Kidney (tissue), 14 donors: ENCODE measurements around the gene PARL. TPM values are rescaled to one million over a fixed set of nuclear protein-coding genes. Genes with fewer than 3 reads are reported as not detected.

Source experiments
- DNase-seq, 5 donors: peaks; one replicate each; pipeline ENCODE4 v3.0.0-alpha.2; 2013 to 2020
- FAIRE-seq: peaks from 2 replicates; lab custom pipeline; 2012; peaks lifted over from hg19 to GRCh38; lab: Jason Lieb, UNC
- H3K27ac ChIP-seq, 2 donors: one replicate each; pipeline ENCODE4 v1.7.0; 2013; ENCODE audit warnings: low read depth in 2 of 2, low read length in 2 of 2, inconsistent platforms in 1 of 2
- H3K27me3 ChIP-seq: one replicate; pipeline ENCODE4 v1.7.1; 2013; ENCODE audit warnings: low read length, inconsistent platforms; ENCODE audit not compliant: control insufficient read depth, insufficient read depth
- H3K36me3 ChIP-seq, 3 donors: one replicate each; pipeline versions ENCODE4 v1.7.0 to v1.7.1; 2013; ENCODE audit warnings: low read length in 3 of 3, control low read depth in 1 of 3, inconsistent platforms in 1 of 3; ENCODE audit not compliant: insufficient read depth in 3 of 3, control insufficient read depth in 2 of 3
- H3K4me1 ChIP-seq, 3 donors: one replicate each; pipeline versions ENCODE4 v1.7.0 to v1.7.1; 2013; ENCODE audit warnings: low read length in 3 of 3, inconsistent platforms in 1 of 3, low read depth in 1 of 3; ENCODE audit not compliant: control insufficient read depth in 2 of 3, insufficient read depth in 2 of 3
- H3K4me3 ChIP-seq, 3 donors: one replicate each; pipeline versions ENCODE4 v1.7.0 to v1.8.1; 2013; ENCODE audit warnings: low read length in 3 of 3, control low read depth in 1 of 3, inconsistent platforms in 1 of 3
- H3K9ac ChIP-seq, 3 donors: one replicate each; pipeline versions ENCODE4 v1.7.0 to v1.7.1; 2013; ENCODE audit warnings: low read length in 3 of 3, control low read depth in 1 of 3, inconsistent platforms in 1 of 3
- H3K9me3 ChIP-seq, 3 donors: one replicate each; pipeline versions ENCODE4 v1.7.0 to v1.7.1; 2013; ENCODE audit warnings: low read length in 3 of 3, control low read depth in 1 of 3, inconsistent platforms in 1 of 3; ENCODE audit not compliant: control insufficient read depth in 2 of 3, insufficient read depth in 1 of 3
- intact Hi-C: fragments of 100-400 bp; cut with DNase I; formaldehyde crosslinking; loops from one replicate; pipeline ENCODE4 v1.11.1; 2022
- polyA plus RNA-seq: library from polyadenylated mRNA; stranded (reverse); fragments of 350-450 nt; fragmentation: Illumina TruSeq; extraction: RNeasy Lipid Tissue Mini Kit (QIAGEN cat#74804); gene quantifications from one replicate; pipeline ENCODE4 v1.2.3, GENCODE V29; 2014; ENCODE audit warnings: low read depth, low replicate concordance; ENCODE audit not compliant: insufficient read depth
- total RNA-seq: library from RNA; stranded (reverse); fragmentation: NEBNext Ultra II Directional; extraction: Animal tissue kit (Norgen Biotek cat#: 25700); gene quantifications from one replicate; pipeline ENCODE4 v1.2.1, GENCODE V29; 2021
- TF ChIP-seq, protein P1 (sequence below): IDR thresholded peaks from 3 replicates; pipeline ENCODE4 v1.5.1; 2012; ENCODE audit warnings: mild to moderate bottlenecking, moderate library complexity, borderline replicate concordance; ENCODE audit not compliant: insufficient read depth; ENCODE audit errors: extremely low read depth
- donor health status: control.
- donor health status: control.
- donor health status: control.
- donor health status: control.
- donor health status: control.
- donor health status: DM: yes; HTN: yes; CAD: no.
- donor health status: Normal renal cell carcinoma (clear cell type).

PARL gene
- total and polyA plus RNA-seq, 2 donors from 2014 or later = 70.2 to 88.8 TPM

GRCh38 chr3:183906234-183906921 lies 21.7 kb upstream of the PARL start:
- Histone ChIP-seq H3K4me3 (no peak overlapping the region), H3K27ac (no peak overlapping the region), H3K27me3 (no peaks in the 10 kb centered on the region), H3K9me3 (no peaks in the 10 kb centered on the region), H3K9ac (no peak overlapping the region), H3K4me1 (no peaks in the 10 kb centered on the region), H3K36me3 (no peaks in the 10 kb centered on the region)
- intact Hi-C loops = no loop called here
- TF ChIP-seq, protein P1, sequence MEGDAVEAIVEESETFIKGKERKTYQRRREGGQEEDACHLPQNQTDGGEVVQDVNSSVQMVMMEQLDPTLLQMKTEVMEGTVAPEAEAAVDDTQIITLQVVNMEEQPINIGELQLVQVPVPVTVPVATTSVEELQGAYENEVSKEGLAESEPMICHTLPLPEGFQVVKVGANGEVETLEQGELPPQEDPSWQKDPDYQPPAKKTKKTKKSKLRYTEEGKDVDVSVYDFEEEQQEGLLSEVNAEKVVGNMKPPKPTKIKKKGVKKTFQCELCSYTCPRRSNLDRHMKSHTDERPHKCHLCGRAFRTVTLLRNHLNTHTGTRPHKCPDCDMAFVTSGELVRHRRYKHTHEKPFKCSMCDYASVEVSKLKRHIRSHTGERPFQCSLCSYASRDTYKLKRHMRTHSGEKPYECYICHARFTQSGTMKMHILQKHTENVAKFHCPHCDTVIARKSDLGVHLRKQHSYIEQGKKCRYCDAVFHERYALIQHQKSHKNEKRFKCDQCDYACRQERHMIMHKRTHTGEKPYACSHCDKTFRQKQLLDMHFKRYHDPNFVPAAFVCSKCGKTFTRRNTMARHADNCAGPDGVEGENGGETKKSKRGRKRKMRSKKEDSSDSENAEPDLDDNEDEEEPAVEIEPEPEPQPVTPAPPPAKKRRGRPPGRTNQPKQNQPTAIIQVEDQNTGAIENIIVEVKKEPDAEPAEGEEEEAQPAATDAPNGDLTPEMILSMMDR = no peak
- no peak for DNase-seq
- FAIRE-seq = no peak

- TF ChIP-seq, protein P1 = no peak
- H3K4me1 ChIP-seq = no peaks in the 10 kb centered on the region
- H3K27ac ChIP-seq = no peak overlapping the region
- no peak for FAIRE-seq
- no peaks in the 10 kb centered on the region for H3K9me3 ChIP-seq
- H3K36me3 ChIP-seq = no peaks in the 10 kb centered on the region
- intact Hi-C loops = no loop called here
- H3K9ac ChIP-seq = no peak overlapping the region
- no peak overlapping the region for H3K4me3 ChIP-seq
- no peak for DNase-seq
- no peaks in the 10 kb centered on the region for H3K27me3 ChIP-seq
Observed at GRCh38 chr3:183904833-183905780, 20.4 kb upstream of the PARL start.

GRCh38 chr3:183898028-183898431 lies 13.3 kb upstream of the PARL start:
- Histone ChIP-seq H3K4me1 (no peaks in the 10 kb centered on the region), H3K4me3 (no peak overlapping the region), H3K36me3 (no peaks in the 10 kb centered on the region), H3K9ac (no peak overlapping the region), H3K27ac (no peak overlapping the region), H3K27me3 (no peaks in the 10 kb centered on the region), H3K9me3 (no peaks in the 10 kb centered on the region)
- TF ChIP-seq, protein P1 = no peak
- intact Hi-C loops = loop anchor here (10.0 kb wide), 1 partner anchor 117 kb away; the partner anchor contains the start of gene ABCC5
- FAIRE-seq (no peak), DNase-seq (no peak)
